HEK293T (cell line): ENCODE data around the gene LOXL1.

Source experiments
- ARNT ChIP-seq: fragments of 450-650 bp; IDR thresholded peaks from 2 replicates; pipeline ENCODE4 v1.6.1; 2017; ENCODE audit warnings: mild to moderate bottlenecking
- ELF4 ChIP-seq: fragments of 450-650 bp; IDR thresholded peaks from 2 replicates; pipeline ENCODE4 v1.6.1; 2017; ENCODE audit warnings: antibody characterized with exemption
- FOXA1 ChIP-seq: fragments of 450-650 bp; IDR thresholded peaks from 2 replicates; pipeline ENCODE4 v1.6.1; 2016; ENCODE audit warnings: mild to moderate bottlenecking
- FOXM1 ChIP-seq: fragments of 450-650 bp; IDR thresholded peaks from 2 replicates; pipeline ENCODE4 v1.6.1; 2017; ENCODE audit warnings: mild to moderate bottlenecking, borderline replicate concordance
- SP1 ChIP-seq: fragments of 450-650 bp; IDR thresholded peaks from 2 replicates; pipeline ENCODE4 v1.6.1; 2017
- SUZ12 ChIP-seq: fragments of 450-650 bp; IDR thresholded peaks from 2 replicates; pipeline ENCODE4 v1.6.1; 2016; ENCODE audit warnings: mild to moderate bottlenecking
- TARDBP ChIP-seq: fragments of 450-650 bp; IDR thresholded peaks from 2 replicates; pipeline ENCODE4 v1.6.1; 2016

DNA sequence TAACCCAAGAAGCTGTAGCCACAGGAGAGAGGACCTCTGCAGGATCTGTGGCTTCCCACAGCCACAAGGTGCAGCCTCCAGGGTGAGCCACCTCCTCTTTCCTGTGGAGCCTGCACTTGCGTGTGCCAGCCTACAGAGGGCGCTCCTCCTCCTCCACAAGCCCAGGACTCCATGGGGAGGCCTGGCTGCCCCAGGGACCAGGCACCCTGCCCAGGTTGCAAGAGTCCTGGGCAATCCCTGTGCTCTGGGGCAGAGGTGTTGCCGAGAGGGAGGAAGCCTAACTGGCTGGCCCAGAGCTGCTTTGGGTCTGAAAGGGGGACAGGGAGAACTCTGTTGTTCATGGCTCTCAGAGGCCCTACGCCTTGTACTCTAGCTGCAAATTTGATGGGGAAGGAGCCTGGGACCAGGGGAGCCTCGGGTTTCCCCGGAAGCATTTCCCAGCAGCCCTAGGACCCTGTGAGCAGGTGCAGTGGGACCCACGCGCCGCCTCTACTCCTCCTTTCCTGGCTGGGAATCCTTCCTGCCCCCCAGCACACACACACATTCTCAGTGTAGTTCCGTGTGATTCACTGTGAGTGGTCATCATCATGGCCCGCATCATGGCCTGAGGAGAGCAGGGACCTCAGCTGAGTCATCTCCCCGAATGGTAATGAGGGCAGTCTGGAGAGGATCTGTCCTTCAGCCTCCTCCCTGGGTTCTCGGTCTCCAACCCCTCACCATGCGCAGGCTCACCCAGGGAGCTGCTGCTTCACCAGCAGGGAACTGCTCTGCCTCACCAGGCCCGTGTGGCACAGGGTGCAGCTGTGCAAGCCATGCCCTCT, 28.6 kb upstream of the LOXL1 start:
- TF ChIP-seq FOXM1 (no peak), FOXA1 (no peak), TARDBP (no peak), ARNT (no peak), SUZ12 (no peak), SP1 (no peak), ELF4 (no peak)
